ENCODE data around the gene BSPRY.

The BSPRY gene

DNA sequence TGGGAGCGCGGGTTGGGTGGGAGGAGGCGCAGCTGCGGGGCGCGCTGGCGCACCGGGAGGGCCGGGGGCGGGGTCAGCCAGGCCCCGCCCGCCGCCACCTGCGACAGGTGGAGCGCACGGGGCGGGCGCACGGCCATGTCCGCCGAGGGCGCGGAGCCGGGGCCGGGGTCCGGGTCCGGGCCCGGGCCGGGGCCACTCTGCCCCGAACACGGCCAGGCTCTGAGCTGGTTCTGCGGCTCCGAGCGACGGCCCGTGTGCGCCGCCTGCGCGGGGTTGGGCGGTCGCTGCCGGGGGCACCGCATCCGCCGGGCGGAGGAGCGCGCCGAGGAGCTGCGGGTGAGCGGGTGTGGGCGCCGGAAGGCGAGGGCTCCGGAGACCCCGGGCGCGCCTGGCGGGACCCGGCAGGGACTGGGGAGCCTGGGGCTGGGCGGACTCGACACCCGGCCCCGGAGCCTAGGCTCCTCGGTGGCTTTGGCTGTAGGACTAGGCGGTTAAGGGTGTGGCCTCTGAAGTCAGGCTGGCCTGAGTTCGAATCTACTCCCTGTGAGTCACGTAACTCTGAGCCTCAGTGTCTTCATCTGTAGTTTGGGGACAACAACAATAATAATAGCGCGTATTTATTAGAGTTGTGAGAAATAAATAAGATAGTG is at the start of gene BSPRY:
Gene BSPRY, plus strand, starts transcription at position 97 of the 650 bp plus-strand sequence. Its CDS starts 39 bp downstream, at position 136.
- no peak for FAIRE-seq

DNA sequence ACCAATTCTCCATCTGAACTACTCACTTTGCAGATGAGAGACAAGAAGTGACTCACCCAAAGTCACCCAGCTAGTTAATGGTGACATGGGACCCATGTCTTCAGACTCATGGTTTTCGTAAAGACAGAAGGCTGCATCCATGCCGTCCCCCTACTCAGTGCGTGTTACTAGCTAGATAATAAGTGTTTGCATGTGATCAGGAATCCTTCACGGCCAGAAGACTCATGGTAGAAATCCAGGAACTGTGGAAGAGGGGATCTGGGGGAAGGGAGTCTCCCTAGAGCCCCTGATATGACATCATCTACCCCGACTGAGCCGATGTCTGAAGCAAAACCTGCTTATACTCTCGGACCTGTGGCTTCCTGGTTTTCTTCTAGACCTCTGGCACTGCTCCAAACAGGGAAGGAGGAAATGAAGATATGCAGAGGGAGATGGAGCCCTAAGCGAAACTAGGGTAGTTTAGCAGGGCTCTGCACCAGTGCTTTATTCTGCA is 49.5 kb upstream of the BSPRY start:
- no peak for FAIRE-seq

DNA sequence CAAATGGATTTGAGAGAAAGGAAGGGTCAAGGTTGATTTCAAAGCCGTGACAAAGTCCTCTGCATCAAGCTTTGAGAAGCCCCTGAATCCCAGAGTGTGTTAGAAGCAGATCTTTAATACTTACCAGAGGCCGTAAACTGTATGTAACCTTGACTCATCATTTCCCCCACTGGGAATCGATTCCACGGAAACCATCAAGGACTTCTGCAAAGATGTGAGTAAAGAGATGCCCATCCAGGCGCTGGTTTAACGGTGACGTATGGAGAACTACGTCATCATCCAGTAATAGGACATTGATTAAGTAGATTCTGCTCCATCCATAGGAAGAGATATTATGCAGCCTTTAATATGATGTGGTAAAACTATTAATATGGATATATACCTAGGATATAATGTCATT is 47.8 kb upstream of the BSPRY start:
- no peak for FAIRE-seq

DNA sequence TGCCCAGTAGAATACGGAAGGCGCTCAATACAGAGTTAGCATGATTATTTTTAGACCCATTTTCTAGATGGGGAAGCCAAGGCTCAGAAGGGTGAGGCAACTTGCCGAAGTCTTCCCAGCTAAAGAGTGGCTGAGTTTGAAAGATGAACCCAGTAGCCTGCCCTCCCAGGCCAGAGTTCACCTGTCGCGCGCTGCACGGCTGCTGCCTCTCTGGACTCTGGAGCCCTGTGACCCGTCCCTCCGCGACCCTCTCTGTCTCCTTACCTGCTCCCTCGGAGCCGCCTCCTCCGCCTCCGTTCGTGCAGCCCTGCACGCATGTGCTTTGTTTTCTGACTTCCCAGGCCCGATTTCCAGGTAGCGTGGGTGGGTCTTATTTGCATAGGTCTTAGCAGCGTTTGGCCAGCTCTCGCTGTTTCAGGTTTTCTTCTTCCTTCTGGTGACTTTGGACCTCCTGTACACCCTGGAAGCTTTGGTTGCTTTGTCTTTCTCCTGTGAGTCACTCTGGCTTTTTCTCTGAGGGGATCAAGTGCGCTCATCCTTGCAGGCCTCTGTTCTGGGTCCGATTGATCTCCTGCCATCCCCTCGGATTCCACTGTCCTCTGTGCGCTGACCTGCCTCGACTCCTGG is 46.4 kb upstream of the BSPRY start, which contains the start of gene RNF183:
Gene RNF183, minus strand, starts transcription at position 585 of the 627 bp plus-strand sequence. CDS start 5,192 bp downstream, outside the sequence.
- FAIRE-seq, result no peak

DNA sequence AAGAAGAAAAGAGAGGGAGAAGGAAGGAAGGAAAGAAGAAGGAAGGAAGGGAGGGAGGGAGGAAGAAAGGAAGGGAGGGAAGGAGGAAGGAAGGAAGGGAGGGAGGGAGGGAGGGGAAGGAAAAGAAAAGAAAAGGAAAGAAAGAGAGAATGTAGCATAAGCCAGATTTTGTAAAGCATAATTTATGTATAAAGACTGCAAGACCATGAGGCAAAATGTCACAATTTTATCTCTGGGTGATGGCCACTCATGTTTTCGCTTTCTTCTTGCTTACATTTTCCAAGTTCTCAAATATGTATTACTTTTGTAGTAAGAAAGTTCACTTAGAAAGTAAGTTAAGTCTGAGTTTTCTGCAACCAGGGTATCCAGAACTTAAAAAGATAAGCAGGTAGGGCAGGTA is 42.8 kb upstream of the BSPRY start:
- FAIRE-seq, result no peak

DNA sequence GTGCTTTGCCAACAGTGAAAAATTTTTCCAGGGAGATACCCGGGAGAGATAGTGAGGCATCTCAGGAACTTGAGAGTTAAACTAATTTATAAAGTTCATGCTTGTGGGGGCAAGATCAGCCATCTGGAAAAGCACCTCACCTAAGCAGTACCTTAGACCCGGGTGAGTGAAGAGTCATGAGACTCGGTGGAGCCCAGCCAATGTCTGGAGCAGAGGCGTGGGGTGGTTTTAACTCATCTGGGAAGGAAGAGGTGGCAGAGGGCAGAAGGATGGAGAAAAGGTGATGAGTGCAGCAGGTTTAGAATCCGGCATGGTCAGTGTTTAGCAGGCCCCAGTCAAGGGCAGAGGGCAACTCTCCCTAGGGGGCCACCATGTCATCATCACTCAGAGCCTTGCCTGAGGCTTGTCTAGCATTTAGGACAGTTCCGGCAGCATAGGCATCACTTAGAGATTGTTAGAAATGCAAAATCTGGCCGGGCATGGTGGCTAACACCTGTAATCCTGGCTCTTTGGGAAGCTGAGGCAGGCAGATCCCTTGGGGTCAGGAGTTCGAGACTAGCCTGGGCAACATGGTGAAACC is 41.9 kb upstream of the BSPRY start:
- FAIRE-seq, result no peak

DNA sequence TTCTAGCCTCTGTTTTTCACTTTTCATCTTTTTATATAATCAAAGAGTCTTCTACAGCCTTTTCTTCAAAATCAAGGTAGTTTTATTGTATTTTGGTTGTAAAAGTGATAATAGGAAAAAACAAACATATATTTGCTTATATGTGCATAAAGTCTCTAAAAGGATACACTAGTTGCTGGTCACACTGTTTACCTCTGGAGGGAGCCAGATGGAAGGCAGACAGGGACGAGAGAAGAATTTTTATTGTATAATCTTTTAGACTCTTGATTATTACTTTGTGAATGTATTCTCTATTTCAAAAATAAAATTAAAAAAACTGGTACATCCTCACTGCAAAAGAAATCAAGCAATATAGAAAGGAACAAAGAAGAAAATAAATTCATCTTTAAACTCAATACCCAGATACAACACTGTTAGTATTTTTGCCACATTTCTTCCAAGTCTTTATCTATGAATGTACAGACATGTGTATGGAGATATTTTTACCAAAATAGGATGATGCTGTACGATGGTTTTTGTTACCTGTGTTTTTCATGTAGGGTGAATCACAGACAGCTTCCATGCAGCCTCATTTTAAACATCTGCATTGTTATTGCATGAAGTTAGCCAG is 40.0 kb upstream of the BSPRY start:
- peak; percentile 73 for FAIRE-seq

DNA sequence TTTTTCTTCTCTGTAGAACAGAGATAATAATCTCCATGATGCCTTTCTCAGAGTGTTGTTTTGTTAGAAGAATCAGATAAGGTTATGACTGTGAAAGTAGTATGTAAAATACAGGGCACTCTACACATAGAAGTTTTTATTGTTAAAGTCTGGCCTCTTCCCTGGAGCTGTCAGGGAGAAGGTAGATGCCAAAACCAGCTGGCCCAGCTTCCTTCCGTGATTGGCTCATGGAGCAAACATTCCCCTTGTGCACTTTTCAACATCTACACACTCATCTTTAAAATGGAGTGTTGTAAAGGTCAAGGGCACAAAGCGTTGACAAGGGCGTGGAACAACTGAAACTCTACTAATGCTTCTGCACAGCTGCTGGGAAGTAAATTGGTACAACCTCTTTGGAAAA is 38.8 kb upstream of the BSPRY start:
- no peak for FAIRE-seq

GRCh38 chr9:113311961-113312360 is 37.4 kb upstream of the BSPRY start:
- no peak for FAIRE-seq

DNA sequence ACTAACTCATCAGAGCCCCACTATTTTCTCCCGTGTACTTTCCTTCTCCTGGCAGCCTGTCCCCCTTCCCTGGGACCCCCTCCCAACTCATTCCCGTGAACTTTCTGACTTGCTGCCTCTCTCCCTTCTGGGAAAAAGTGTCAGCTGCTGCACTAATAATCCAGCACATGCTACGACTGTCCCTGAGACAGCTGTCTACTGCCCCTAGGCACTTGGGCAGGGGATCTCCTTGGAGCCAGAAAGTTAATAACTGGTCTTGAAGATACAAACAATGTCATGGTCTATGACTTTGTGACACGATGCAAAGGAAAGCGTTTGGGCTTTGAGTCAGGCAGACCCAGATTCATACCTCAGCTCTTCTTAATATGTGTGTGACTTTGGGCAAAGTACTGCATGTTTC is 36.1 kb upstream of the BSPRY start:
- no peak for FAIRE-seq

- FAIRE-seq, result no peak
These were observed 34.1 kb upstream of the BSPRY start for GRCh38 chr9:113315231-113315630.

DNA sequence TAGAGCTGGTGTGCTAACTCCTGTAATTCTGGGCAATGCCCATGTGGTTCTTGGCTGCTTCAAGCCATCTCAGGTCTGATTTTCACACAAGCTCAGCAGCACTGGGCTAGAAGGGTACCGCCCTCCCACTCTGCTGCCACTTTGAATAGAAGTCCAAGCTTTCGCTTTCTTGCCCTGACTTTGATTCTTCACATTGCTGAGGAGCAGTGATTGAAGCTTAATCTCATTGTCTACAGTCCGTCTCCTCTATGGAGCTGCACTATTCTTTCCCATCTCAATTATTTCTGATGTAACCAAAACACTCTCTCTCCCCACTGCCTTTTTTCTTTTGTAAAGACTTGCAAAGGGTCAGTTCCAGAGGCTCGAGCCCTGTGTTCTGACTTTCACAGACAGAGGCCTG is 33.3 kb upstream of the BSPRY start:
- FAIRE-seq, result no peak

DNA sequence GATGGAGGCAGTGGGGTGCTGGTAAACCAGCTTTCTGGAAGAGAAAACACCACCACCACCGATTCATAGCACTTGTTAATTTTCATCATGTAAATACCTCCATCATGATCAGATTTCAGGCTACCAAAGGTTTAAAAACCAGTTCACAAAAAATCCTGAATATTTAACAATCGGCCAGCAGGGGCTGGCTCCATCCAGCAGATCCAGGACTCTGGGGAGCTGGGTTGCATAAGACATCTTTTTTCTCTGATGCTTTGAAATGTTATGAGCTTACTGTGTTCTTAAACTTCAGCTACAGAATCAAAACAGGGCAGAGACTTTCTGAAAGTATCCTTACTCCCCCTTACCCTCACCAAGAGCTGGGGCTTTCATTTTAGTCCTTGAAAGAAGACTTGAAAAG is 31.6 kb upstream of the BSPRY start:
- FAIRE-seq, result no peak

DNA sequence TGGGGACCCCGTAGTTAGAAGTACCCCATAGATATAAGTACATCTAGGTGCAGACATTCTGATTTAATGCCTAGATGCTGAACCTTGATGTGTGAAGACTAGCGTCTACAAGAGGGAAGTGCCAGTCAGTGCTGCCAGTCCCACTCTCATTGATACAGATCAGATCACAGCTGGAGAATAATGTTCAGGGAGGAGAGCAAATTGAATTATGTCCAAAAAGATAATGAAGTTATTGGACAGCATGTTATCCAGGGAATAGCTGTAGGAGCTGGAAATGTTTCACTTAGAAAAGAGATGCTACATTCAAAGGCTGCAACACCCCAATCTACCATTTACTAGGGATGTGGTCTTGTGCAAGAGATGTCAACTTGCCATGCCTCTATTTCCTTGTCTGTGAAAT is 30.3 kb upstream of the BSPRY start:
- no peak for FAIRE-seq

DNA sequence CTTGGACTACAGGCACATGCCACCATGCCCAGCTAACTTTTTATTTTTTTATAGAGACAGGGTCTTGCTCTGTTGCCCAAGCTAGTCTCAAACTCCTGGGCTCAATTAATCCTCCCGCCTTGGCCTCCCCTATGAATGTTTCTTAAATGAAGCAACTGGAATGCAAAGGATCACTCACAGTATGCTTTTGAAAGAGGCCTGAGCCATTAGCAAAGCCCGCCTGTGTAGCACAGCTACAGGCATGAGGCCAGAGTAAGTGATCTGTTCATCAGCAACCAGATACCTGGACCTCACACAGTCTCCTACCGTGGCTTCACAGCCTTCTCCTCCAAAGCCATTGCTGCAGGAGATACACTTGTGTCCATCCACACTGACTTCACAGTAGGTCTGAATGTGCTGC is 29.3 kb upstream of the BSPRY start:
- FAIRE-seq, result no peak

DNA sequence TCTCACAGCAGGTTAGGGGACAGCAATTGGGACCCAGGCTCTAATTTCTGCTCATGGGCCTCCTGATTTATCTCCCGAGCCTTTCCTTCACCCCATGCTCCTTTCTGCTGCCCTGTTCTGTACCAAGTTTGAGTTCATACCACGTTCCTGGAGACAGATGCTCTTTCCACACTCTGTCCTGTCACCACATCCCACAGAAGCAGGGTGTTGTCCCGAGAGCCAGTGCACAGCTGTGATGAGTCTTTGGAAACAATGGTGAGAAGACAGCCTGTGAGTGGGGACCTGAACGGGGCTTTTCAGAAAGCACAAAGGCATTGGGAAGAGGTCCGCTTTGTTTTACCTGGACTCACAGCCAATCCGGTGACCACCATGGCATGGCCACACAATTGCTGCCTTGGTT is 26.7 kb upstream of the BSPRY start:
- no peak for FAIRE-seq

DNA sequence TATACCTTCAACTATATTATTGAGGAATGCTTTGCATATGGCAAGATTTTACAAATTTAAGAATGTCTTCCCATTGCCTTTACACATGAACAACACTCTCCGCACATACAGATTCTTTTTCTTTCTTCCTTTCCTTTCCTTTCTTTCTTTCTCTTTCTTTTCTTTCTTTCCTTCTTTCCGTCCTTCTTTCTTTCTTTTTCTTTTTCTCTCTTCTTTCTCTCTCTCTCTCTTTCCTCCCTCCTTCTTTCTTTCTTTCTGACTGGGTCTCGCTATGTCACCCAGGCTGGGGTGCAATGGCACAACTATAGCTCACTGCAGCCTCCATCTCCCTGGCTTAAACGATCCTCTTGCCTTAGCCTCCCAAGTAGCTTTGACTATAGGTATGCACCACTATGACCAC is 23.1 kb upstream of the BSPRY start:
- no peak for FAIRE-seq

DNA sequence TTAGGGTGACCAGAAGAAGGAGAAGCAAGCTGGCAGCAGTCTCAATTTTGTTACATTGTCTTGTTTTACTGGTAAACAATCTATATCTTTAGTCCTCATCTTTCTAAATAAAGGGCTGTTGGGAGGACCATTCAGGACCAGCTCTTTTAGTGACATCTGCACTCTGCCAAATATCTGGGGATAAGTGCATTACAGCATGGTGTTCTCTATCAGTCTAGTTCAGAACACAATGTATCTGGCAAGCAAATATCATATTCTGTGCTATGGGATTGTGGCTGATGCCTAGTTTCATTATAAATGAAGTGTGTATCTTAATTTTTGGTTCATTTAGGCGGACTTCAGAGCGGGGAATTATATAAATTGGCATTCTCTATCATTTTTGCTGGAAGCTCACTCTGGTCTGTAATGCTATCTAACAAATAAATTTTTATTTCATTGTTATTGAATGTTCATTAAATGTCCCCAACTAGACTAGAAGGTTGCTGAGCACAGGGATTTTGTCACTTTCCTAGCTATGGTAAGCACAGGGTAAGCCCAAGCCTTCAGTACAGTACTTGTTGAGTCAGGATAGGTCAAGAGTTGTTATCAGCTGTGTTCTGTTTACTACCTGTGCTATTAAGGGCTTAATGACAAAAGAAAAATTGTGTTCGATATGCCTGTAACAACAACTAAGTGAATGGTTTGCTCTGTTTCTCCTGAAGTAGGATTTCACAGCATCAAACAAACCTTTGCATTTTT is 21.1 kb upstream of the BSPRY start:
- no peak for FAIRE-seq

- no peak for FAIRE-seq
These were observed 17.6 kb upstream of the BSPRY start for GRCh38 chr9:113331780-113332179.

DNA sequence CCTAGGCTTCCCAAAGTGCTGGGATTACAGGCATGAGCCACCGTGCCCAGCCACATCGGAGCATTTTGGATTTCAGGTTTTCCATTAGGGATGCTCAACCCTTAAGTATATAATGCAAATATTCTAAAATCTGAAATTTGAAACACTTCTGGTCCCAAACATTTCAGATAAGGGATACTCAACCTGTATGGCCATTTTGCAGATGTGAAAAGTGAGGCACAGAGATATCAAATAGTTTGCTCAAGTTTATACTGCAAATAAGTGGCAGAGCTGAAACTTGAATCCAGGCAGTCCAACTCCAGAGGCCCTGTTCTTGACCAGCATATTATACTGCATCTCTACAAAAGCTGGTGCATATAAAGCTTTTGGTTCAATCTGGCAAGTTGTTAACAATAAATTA is 11.6 kb upstream of the BSPRY start:
- no peak for FAIRE-seq

DNA sequence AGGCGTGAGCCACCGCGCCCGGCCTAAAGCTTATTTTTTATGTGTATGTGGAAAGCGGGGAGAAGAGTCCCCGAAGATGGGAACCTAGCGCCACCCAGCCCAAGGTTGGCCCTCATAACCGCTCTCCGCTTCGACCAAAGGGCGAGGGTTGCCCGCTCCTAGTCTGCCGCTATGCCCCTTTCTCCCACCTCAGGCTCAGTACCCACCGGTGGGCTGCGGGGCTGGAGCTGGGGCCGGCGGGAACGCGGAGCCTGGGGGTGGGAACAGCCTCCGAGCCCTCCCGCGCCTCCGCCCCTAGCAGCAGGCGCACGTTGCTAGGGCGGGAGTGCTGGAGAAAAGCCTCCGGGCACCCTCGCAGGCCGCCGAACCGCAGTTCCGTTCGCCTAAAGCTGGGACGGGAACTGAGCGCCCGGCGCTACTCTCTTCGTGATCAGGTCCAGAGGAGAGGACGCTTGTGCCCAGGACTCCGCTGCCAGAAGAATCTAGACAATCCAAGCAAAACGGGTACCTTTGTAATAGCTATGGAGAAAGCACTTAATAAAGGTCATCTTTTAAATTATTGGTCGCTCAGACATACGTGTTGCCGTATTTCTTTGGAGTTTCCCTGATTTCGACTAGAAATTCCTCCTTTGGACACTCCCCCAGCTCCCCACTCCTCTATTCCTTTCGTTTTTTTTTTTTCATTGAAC is 9.2 kb upstream of the BSPRY start, which contains the start of gene WDR31:
Gene WDR31, minus strand, starts transcription at position 265 of the 689 bp plus-strand sequence. CDS start 8,253 bp downstream, outside the sequence.
- no peak for FAIRE-seq

DNA sequence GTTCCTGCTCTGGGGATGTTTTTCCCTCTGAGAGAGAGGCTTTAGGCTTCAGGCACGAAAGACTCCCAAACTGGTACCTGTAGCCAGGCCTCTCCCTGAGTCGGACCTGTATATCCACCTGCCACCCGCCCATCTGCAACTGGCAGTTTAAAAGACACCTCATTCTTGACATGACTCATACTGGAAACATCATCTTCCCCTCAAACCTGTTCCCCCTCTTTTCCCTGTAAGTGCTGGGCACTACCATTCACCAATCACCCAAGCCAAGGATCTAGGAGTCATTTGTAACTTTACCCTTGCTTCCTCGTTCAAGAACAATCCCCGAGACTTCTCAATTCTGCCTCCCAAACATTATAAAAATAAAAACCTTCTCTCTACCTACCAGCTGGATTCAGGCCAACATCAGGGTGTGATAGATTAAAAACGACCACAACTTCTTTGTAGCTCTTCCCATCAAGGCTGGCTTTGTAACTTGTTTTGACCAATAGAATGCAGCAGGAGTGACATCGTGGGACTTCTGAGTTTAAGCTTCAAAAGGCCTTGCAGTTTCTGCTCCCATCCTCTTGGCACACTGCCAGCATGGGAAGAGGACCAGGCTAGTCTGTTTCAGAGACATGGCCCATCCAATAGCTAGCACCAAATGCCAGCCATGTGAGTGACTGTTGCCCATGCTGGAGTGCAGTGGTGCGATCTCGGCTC is 7.5 kb upstream of the BSPRY start:
- no peak for FAIRE-seq
